SK-N-SH treated with all-trans-retinoic acid at 6 μM for 48 hours (cell line): ENCODE results near the gene CYBC1.

Experiments used
- ATAC-seq: fragments of 200-7000 bp; cut with Tn5 transposase; 3 replicates; pipeline ENCODE4 v1.9.1; 2020; ENCODE audit warnings: mild to moderate bottlenecking, moderate library complexity
- ARNTL ChIP-seq: fragments of 450-650 bp; formaldehyde crosslinking; IDR thresholded peaks from 2 replicates; pipeline ENCODE4 v1.5.0; 2020; ENCODE audit warnings: low read depth, mild to moderate bottlenecking, moderate library complexity, borderline replicate concordance
- CSDC2 ChIP-seq: fragments of 250-450 bp; sonication (Bioruptor Pico); IDR thresholded peaks from 2 replicates; pipeline ENCODE4 v1.5.0; 2020; ENCODE audit warnings: mild to moderate bottlenecking, moderate library complexity
- ESRRG ChIP-seq: fragments of 250-450 bp; sonication (Bioruptor Pico); IDR thresholded peaks from 2 replicates; pipeline ENCODE4 v1.6.1; 2021; ENCODE audit warnings: mild to moderate bottlenecking
- GLIS3 ChIP-seq: fragments of 250-450 bp; sonication (Bioruptor Pico); IDR thresholded peaks from 2 replicates; pipeline ENCODE4 v1.5.0; 2020; ENCODE audit warnings: mild to moderate bottlenecking, moderate library complexity
- ISL1 ChIP-seq: fragments of 250-450 bp; sonication (Bioruptor Pico); IDR thresholded peaks from 2 replicates; pipeline ENCODE4 v2.1.2; 2022; ENCODE audit warnings: mild to moderate bottlenecking, moderate library complexity
- OSR1 ChIP-seq: fragments of 250-450 bp; sonication (Bioruptor Pico); IDR thresholded peaks from 2 replicates; pipeline ENCODE4 v1.8.0; 2022; ENCODE audit warnings: moderate library complexity, mild to moderate bottlenecking, inconsistent platforms
- PPARA ChIP-seq: fragments of 250-450 bp; sonication (Bioruptor Pico); IDR thresholded peaks from 2 replicates; pipeline ENCODE4 v1.5.0; 2020; ENCODE audit warnings: mild to moderate bottlenecking, borderline replicate concordance
- RARB ChIP-seq: fragments of 250-450 bp; sonication (Bioruptor Pico); IDR thresholded peaks from 2 replicates; pipeline ENCODE4 v1.8.0; 2021; ENCODE audit warnings: mild to moderate bottlenecking, moderate library complexity
- SNAI2 ChIP-seq: fragments of 250-450 bp; sonication (Bioruptor Pico); IDR thresholded peaks from 2 replicates; pipeline ENCODE4 v1.5.0; 2020; ENCODE audit warnings: mild to moderate bottlenecking, moderate library complexity
- ZFP3 ChIP-seq: fragments of 250-450 bp; sonication (Bioruptor Pico); IDR thresholded peaks from 2 replicates; pipeline ENCODE4 v1.5.0; 2020; ENCODE audit warnings: mild to moderate bottlenecking, moderate library complexity
- ZFP30 ChIP-seq: fragments of 450-650 bp; formaldehyde crosslinking; IDR thresholded peaks from 2 replicates; pipeline ENCODE4 v1.5.0; 2022; ENCODE audit warnings: mild to moderate bottlenecking, moderate library complexity
- ZNF565 ChIP-seq: fragments of 450-650 bp; formaldehyde crosslinking; conservative IDR thresholded peaks from 2 replicates; pipeline ENCODE4 v1.5.0; 2020; ENCODE audit warnings: low read depth, mild to moderate bottlenecking, moderate library complexity
- ZNF70 ChIP-seq: fragments of 450-650 bp; formaldehyde crosslinking; IDR thresholded peaks from 2 replicates; pipeline ENCODE4 v1.5.0; 2020; ENCODE audit warnings: mild to moderate bottlenecking, moderate library complexity
- ZNF8 ChIP-seq: fragments of 450-650 bp; formaldehyde crosslinking; IDR thresholded peaks from 2 replicates; pipeline ENCODE4 v1.5.0; 2020; ENCODE audit warnings: mild to moderate bottlenecking, moderate library complexity
- TF ChIP-seq, protein P1 (sequence below): fragments of 250-450 bp; sonication (Bioruptor Pico); IDR thresholded peaks from 2 replicates; pipeline ENCODE4 v1.5.1; 2020; ENCODE audit warnings: low read depth, mild to moderate bottlenecking, moderate library complexity
- TF ChIP-seq, protein P2 (sequence below): fragments of 250-450 bp; sonication (Bioruptor Pico); IDR thresholded peaks from 2 replicates; pipeline ENCODE4 v1.5.0; 2020; ENCODE audit warnings: mild to moderate bottlenecking, moderate library complexity
- TF ChIP-seq, protein P3 (sequence below): fragments of 250-450 bp; sonication (Bioruptor Pico); IDR thresholded peaks from 2 replicates; pipeline ENCODE4 v1.8.0; 2021; ENCODE audit warnings: low read depth, mild to moderate bottlenecking, moderate library complexity, borderline replicate concordance
- TF ChIP-seq, protein P4 (sequence below): fragments of 250-450 bp; sonication (Bioruptor Pico); IDR thresholded peaks from 2 replicates; pipeline ENCODE4 v1.5.1; 2021; ENCODE audit warnings: mild to moderate bottlenecking, moderate library complexity

Gene CYBC1

DNA sequence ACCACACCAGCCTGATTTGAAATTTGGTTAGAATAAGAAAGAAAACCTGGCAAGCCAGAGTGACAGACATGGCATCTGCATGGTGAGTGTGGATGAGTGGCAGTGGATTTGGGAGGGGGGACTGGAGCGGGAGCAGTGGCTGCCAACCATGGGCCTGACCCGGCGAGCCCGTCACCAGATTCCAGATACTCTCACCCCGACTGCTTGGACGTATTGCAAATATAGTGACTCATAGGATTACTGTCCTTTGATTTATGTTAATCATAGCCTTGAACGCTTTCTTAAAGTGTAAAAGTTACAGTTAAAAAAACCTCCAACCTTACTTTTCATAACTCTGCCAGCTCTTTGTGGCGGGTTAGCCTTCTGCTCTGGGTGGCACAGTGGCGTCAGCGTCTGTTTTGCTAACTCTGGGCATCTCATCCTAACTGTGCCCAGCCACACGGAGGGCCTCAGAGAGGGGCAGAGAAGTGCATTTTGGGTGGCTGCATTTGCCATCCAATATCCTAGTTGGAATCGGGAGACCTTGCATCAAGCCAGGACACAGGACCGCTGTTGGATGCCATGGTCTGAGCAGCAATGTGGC lies 42.2 kb upstream of the CYBC1 start:
- TF ChIP-seq GLIS3 (CRISPR knock-in tag) (no peak), ISL1 (CRISPR knock-in tag) (no peak)
- peak; percentile 2; the same call in 2 of the 3 replicates for ATAC-seq

DNA sequence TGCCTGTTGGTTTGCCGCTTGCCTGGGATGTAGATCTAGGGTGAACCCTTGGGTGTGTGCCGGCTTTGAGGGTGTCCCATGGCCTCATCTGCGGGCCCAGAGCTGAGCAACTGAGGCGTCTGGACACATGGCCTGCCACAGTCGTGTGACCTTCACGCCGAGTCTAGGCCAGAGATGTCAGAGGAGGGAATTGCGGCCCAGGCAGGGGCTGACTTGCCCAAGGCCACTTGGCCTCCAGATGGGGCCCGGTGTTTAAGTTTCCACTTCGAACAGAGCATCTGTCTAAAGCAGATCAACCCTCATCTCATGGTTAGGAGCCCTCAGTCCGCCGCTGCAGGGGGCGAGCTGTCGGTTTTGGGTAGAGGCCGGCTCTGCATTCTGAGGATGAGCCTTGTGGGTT lies 41.0 kb upstream of the CYBC1 start:
- TF ChIP-seq ISL1 (CRISPR knock-in tag) (no peak), CSDC2 (CRISPR knock-in tag) (no peak), ARNTL (no peak), ZNF565 (no peak), ESRRG (no peak), ZFP3 (CRISPR knock-in tag) (no peak), GLIS3 (CRISPR knock-in tag) (no peak), ZNF70 (CRISPR knock-in tag) (no peak), ZFP30 (no peak), RARB (CRISPR knock-in tag) (no peak), PPARA (CRISPR knock-in tag) (no peak), SNAI2 (CRISPR knock-in tag) (no peak)
- TF ChIP-seq, protein P1, sequence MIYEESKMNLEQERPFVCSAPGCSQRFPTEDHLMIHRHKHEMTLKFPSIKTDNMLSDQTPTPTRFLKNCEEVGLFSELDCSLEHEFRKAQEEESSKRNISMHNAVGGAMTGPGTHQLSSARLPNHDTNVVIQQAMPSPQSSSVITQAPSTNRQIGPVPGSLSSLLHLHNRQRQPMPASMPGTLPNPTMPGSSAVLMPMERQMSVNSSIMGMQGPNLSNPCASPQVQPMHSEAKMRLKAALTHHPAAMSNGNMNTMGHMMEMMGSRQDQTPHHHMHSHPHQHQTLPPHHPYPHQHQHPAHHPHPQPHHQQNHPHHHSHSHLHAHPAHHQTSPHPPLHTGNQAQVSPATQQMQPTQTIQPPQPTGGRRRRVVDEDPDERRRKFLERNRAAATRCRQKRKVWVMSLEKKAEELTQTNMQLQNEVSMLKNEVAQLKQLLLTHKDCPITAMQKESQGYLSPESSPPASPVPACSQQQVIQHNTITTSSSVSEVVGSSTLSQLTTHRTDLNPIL (CRISPR knock-in tag), result no peak
- TF ChIP-seq, protein P2, sequence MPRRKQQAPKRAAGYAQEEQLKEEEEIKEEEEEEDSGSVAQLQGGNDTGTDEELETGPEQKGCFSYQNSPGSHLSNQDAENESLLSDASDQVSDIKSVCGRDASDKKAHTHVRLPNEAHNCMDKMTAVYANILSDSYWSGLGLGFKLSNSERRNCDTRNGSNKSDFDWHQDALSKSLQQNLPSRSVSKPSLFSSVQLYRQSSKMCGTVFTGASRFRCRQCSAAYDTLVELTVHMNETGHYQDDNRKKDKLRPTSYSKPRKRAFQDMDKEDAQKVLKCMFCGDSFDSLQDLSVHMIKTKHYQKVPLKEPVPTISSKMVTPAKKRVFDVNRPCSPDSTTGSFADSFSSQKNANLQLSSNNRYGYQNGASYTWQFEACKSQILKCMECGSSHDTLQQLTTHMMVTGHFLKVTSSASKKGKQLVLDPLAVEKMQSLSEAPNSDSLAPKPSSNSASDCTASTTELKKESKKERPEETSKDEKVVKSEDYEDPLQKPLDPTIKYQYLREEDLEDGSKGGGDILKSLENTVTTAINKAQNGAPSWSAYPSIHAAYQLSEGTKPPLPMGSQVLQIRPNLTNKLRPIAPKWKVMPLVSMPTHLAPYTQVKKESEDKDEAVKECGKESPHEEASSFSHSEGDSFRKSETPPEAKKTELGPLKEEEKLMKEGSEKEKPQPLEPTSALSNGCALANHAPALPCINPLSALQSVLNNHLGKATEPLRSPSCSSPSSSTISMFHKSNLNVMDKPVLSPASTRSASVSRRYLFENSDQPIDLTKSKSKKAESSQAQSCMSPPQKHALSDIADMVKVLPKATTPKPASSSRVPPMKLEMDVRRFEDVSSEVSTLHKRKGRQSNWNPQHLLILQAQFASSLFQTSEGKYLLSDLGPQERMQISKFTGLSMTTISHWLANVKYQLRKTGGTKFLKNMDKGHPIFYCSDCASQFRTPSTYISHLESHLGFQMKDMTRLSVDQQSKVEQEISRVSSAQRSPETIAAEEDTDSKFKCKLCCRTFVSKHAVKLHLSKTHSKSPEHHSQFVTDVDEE (CRISPR knock-in tag), result no peak
- TF ChIP-seq, protein P3, sequence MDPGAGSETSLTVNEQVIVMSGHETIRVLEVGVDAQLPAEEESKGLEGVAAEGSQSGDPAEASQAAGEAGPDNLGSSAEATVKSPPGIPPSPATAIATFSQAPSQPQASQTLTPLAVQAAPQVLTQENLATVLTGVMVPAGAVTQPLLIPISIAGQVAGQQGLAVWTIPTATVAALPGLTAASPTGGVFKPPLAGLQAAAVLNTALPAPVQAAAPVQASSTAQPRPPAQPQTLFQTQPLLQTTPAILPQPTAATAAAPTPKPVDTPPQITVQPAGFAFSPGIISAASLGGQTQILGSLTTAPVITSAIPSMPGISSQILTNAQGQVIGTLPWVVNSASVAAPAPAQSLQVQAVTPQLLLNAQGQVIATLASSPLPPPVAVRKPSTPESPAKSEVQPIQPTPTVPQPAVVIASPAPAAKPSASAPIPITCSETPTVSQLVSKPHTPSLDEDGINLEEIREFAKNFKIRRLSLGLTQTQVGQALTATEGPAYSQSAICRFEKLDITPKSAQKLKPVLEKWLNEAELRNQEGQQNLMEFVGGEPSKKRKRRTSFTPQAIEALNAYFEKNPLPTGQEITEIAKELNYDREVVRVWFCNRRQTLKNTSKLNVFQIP (CRISPR knock-in tag), result no peak
- TF ChIP-seq, protein P4, sequence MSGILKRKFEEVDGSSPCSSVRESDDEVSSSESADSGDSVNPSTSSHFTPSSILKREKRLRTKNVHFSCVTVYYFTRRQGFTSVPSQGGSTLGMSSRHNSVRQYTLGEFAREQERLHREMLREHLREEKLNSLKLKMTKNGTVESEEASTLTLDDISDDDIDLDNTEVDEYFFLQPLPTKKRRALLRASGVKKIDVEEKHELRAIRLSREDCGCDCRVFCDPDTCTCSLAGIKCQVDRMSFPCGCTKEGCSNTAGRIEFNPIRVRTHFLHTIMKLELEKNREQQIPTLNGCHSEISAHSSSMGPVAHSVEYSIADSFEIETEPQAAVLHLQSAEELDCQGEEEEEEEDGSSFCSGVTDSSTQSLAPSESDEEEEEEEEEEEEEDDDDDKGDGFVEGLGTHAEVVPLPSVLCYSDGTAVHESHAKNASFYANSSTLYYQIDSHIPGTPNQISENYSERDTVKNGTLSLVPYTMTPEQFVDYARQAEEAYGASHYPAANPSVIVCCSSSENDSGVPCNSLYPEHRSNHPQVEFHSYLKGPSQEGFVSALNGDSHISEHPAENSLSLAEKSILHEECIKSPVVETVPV (CRISPR knock-in tag), result no peak
- TF ChIP-seq, all 23 proteins: peak for 0
- no peak for ATAC-seq

DNA sequence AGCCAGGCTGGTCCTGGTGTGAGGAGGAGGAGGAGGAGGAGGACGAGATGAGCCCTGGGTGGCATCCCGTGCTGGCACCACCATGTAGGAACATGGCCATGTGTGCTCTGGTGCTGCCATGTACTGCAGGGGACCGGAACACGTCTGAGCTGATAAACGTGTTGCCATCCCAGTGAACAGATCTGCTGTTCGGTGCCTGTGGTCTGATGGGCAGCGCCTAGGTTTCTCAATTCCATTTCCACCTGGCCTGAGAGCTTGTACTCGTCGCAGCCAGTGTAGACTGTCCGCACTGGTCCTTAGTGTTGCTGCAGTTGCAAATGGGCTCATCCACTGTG lies 40.6 kb upstream of the CYBC1 start:
- no peak for ATAC-seq

More for the DNA sequence above, 40.6 kb upstream of the CYBC1 start:
- TF ChIP-seq ZFP3 (CRISPR knock-in tag) (no peak), ESRRG (no peak), ZNF70 (CRISPR knock-in tag) (no peak), OSR1 (CRISPR knock-in tag) (no peak), SNAI2 (CRISPR knock-in tag) (no peak), ZNF565 (no peak), PPARA (CRISPR knock-in tag) (no peak), ARNTL (no peak), CSDC2 (CRISPR knock-in tag) (no peak), ISL1 (CRISPR knock-in tag) (no peak), GLIS3 (CRISPR knock-in tag) (no peak), ZNF8 (CRISPR knock-in tag) (no peak)
- TF ChIP-seq, protein P4 (CRISPR knock-in tag), result no peak
- TF ChIP-seq, protein P3 (CRISPR knock-in tag), result no peak
- TF ChIP-seq, protein P1 (CRISPR knock-in tag), result no peak
